Measurements from ENCODE around the gene SLC8A2. TPM values are rescaled to one million over a fixed set of nuclear protein-coding genes. Genes with fewer than 3 reads are reported as not detected.

SLC8A2 gene
- total RNA-seq, 2 donors from 2014 or later: 0.74 to 2.3 TPM

- Histone ChIP-seq H3K36me3 (peaks cover 20% of the 10 kb centered on the region), H3K4me3 (no peak overlapping the region), H3K9ac (ENCODE audit: low read depth in 2 of 2, low read length in 2 of 2) (no peak overlapping the region), H3K9me3 (no peaks in the 10 kb centered on the region), H3K27me3 (no peaks in the 10 kb centered on the region), H3K27ac (no peak overlapping the region), H3K4me1 (no peaks in the 10 kb centered on the region)
- DNase-seq: no peak
- intact Hi-C loops (cut with DNase I): no loop called here
- TF ChIP-seq CTCF (IDR thresholded peaks at IDR 0.05): no peak
Measured at GRCh38 chr19:47503130-47503825, 31.6 kb upstream of the SLC8A2 start.

DNA sequence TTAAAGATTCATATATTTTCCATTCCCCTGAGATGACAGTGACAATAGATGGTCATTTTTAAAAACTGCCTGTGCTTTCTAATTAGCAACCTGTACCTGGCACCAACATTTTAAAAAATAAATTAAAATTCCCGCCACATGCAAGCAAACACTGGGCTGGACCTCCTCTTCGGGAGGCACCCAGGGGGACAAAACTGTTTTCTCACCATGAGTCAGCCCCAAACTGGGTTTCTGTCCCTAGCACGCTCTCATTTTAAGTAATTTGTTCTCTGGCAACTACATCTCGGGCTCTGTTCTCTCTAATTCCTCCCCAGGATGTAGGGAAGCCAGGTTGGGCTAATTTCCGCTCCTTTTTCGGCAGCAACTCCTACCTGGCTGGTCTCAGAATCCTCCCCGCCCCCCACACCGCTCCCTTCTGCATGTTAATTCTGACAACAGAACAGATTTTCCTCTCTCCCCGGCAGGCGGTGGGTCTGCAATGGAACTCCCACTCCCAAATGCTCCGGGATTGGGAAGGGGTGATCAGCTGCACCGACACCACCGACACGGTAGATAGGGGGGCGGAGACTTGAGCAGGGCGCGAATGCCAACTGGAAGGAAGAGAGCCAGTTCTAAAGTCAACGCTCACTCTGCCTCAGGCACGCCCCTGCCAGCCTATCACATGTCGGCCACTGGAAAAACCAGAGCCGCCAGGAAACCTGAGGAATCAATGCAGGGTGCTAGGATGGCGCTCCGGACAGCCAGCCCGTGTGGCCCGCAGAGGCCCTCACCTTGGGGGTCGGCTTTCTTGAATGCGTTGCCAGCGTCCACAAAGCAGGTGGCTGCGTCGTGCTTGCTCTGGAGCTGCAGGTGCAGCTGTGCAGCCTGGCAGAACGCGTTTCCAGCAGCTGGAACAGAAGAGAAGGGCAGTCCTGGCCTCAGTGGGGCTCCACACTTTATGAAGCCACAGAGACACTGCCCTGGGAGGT is 28.5 kb upstream of the SLC8A2 start:
- H3K27ac ChIP-seq: no peak overlapping the region

GRCh38 chr19:47499371-47499770 is 27.7 kb upstream of the SLC8A2 start:
- no peak overlapping the region for H3K4me3 ChIP-seq
- intact Hi-C loops (cut with DNase I): no loop called here
- H3K9ac ChIP-seq (ENCODE audit: low read depth in 2 of 2, low read length in 2 of 2): peak overlapping the region in 1 of 2 donors; percentile 30
- H3K27ac ChIP-seq: no peak overlapping the region
- no peaks in the 10 kb centered on the region for H3K4me1 ChIP-seq
- no peaks in the 10 kb centered on the region for H3K27me3 ChIP-seq
- no peaks in the 10 kb centered on the region for H3K9me3 ChIP-seq
- TF ChIP-seq CTCF (IDR thresholded peaks at IDR 0.05): no peak
- DNase-seq: no peak
- peaks cover 20% of the 10 kb centered on the region for H3K36me3 ChIP-seq

More for the DNA sequence above, 28.5 kb upstream of the SLC8A2 start:
- intact Hi-C loops (cut with DNase I): no loop called here
- Histone ChIP-seq H3K9ac (ENCODE audit: low read depth in 2 of 2, low read length in 2 of 2) (no peak overlapping the region), H3K27me3 (no peaks in the 10 kb centered on the region), H3K36me3 (peaks cover 20% of the 10 kb centered on the region), H3K9me3 (no peaks in the 10 kb centered on the region), H3K4me3 (no peak overlapping the region), H3K4me1 (no peaks in the 10 kb centered on the region)
- no peak for DNase-seq
- no peak for TF ChIP-seq CTCF (IDR thresholded peaks at IDR 0.05)

DNA sequence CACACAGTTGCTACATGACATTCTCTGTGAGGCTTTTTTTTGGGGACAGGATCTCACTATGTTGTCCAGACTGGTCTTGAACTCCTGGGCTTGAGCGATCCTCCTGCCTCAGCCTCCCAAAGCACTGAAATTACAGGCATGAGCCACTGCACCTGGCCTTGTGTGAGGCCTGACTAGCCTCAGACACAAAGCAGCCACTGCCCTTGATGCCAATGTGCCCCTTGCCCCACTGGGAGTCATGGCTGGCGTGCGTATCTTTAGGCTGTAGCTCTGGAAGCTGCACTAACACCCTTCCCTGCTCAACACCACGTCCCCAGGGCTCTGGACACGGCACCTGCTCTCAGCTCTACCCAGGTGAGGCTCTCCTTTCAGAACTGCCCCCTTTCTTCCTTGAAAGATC is 26.9 kb upstream of the SLC8A2 start:
- Histone ChIP-seq H3K4me1 (no peaks in the 10 kb centered on the region), H3K9ac (ENCODE audit: low read depth in 2 of 2, low read length in 2 of 2) (no peak overlapping the region), H3K4me3 (no peak overlapping the region), H3K27me3 (no peaks in the 10 kb centered on the region), H3K36me3 (peaks cover 16% of the 10 kb centered on the region), H3K27ac (no peak overlapping the region), H3K9me3 (no peaks in the 10 kb centered on the region)
- DNase-seq: no peak
- no peak for TF ChIP-seq CTCF (IDR thresholded peaks at IDR 0.05)
- intact Hi-C loops (cut with DNase I): no loop called here

- Histone ChIP-seq H3K4me3 (no peak overlapping the region), H3K4me1 (no peaks in the 10 kb centered on the region), H3K36me3 (peaks cover 10% of the 10 kb centered on the region), H3K9ac (ENCODE audit: low read depth in 2 of 2, low read length in 2 of 2) (no peak overlapping the region), H3K27me3 (no peaks in the 10 kb centered on the region), H3K9me3 (no peaks in the 10 kb centered on the region), H3K27ac (no peak overlapping the region)
- DNase-seq: no peak
- intact Hi-C loops (cut with DNase I): no loop called here
- TF ChIP-seq CTCF (IDR thresholded peaks at IDR 0.05): no peak
Measured at GRCh38 chr19:47497821-47498520, 26.3 kb upstream of the SLC8A2 start.
